HG02798 (cell line): ENCODE data around the gene GPR107.

Source experiments
- ATAC-seq: cut with Tn5 transposase; IDR thresholded peaks from one replicate; pipeline ENCODE4 v1.9.1; 2021; ENCODE audit warnings: mild to moderate bottlenecking; ENCODE audit not compliant: unreplicated experiment, poor library complexity

The GPR107 gene

DNA sequence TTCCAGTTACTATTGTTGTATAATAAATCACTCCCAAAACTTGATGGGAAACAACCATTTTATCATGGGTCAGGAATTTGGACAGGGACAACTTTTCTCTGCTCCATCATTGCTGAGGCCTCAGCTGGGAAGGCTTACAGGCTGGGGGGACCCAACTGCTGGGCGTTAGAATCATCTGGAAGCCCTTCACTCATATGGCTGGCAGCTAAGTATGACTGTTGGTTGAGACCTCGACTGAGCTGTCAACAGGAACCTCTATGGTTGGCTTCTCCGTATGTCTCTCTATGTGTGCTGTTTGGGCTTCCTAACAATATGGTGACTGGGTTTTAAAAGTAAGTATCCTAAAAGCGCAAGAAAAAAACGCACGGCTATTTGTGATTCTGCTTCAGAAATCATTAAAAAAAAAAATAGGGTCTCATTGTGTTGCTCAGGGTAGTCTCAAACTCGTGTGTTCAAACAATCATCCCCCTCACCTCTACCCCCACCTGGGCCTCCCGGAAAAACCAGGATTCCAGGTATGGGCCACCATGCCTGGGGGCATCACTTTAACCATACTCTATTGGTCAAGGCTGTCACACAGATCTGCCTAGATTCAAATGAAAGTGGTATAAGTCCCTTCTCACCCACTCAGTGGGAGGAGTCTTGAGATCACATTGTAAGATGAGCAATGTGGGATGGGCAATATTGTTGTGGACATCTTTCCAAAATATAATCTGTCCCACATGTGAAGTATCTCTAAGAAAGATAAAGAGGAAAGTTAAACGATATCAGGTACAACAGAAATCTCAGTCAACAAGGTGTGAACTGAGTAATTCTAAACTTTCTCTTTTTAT is 26.0 kb upstream of the GPR107 start:
- no peak for ATAC-seq

DNA sequence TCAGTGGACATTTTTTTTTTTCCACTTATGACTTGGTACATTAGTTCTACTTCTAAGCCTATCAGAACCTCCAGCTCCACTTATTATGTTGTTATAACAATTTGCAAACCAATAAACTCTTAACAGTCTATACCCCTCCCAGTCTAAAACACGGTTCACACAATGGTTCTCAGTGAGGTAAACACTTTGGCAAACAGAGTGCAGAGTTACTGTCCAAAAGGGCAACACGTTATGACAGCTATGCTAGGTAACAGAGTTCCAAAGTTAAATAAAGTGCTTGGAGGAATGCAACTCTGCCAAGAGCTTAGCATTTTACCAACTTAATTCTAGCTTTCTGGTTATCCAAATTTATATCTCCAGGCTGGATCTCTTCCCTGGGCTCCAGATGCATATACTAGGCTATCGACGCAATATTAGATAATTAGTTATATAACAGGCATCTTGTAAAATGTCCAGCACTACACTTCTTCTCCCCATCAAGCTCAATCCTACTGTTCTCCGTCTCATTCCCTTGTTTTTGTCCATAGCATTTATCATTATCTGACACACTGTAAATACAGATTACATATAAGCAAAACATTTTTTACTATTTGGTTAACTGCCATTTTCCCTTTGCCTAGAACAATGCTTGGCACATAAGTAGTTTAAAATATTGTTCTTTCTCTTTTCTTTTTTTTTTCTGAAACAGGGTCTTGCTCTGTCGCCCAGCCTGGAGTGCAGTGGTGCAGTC is 25.0 kb upstream of the GPR107 start:
- no peak for ATAC-seq

- ATAC-seq = no peak
Measured at GRCh38 chr9:130029223-130029973, 24.3 kb upstream of the GPR107 start.

GRCh38 chr9:130030651-130031127 is 23.0 kb upstream of the GPR107 start:
- ATAC-seq = no peak

- no peak for ATAC-seq
Measured at GRCh38 chr9:130034570-130034969, 19.1 kb upstream of the GPR107 start.

- ATAC-seq = no peak
Measured at GRCh38 chr9:130036099-130036498, 17.6 kb upstream of the GPR107 start.

DNA sequence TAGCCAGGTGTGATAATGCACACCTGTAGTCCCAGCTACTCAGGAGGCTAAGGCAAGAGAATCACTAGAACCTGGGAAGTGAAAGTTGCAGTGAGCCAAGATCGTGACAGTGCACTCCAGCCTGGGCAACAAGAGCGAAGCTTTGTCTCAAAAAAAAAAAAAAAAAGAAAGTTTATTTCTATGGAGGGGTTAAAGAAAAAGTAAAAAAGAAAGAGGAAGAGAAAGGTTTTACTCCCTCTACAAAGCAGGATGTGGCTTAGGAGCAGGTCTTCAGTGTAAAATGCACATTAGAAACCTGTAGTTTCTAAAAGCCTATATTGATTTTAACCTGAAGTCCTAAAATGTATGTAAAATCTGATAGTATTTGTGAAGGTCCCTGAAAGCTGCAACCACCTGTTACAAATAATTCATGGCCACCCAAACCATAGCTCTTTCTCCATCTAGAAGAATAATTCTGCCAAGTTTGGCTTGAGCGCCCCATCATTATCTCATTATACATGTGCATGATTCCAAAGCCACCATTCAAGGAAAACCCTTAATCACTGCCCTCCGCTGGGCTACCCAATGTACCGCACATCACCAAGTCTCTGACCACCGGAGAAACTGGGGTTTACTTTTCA is 14.1 kb upstream of the GPR107 start:
- ATAC-seq = no peak

- no peak for ATAC-seq
Measured at GRCh38 chr9:130040984-130041647, 12.6 kb upstream of the GPR107 start.

GRCh38 chr9:130041648-130042405 is 11.9 kb upstream of the GPR107 start:
- no peak for ATAC-seq

GRCh38 chr9:130042406-130042884 is 11.3 kb upstream of the GPR107 start:
- peak; percentile 8 for ATAC-seq

GRCh38 chr9:130042885-130043653 is 10.6 kb upstream of the GPR107 start, which contains the start of gene FNBP1:
TSS of gene FNBP1 (minus strand) at chr9:130043189. CDS start at chr9:130042975, 214 bp downstream.
- ATAC-seq = peak; percentile 49

DNA sequence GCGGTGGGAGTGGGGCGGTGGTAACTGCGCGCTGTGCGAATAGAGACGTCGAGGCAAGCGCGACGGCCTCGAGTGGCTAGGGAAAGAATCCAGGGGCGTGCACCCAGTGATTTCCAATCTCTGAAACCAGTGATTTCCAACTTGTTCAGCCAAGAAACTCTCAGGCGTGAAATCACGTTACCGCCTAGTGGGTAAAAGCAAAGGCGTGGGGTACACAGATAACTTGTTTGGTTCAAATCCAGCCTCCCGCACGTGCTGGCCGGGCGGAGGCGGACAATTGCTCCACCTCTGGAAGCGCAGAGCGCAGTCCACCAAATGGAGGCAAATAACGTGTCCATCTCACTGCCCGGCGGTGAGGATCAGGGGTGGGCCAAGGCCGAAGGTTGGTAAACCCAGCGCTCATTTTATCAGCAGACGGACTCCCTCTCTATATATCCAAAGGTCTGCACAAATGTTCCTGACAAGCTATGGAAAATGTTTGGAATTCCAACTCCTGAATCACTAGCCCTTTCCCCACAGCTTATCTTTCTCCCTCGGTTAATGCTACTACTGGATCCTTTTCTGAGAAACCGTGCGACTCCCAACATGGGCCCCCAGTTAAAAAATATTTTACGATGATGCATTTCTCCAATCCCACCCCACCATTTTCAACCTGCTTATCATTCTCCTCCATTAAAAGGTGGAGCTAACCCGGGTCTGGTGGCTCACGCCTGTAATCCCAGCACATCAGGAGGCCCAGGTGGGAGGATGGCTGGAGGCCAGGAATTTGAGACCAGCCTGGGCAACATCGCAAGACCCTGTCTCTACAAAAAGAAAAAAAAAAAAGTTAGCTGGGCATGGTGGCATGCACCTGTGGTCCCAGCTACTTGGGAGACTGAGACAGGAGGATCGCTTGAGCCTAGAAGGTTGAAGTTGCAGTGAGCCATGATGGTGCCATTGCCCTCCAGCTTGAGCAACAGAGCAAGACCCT is 9.8 kb upstream of the GPR107 start:
- ATAC-seq = no peak

DNA sequence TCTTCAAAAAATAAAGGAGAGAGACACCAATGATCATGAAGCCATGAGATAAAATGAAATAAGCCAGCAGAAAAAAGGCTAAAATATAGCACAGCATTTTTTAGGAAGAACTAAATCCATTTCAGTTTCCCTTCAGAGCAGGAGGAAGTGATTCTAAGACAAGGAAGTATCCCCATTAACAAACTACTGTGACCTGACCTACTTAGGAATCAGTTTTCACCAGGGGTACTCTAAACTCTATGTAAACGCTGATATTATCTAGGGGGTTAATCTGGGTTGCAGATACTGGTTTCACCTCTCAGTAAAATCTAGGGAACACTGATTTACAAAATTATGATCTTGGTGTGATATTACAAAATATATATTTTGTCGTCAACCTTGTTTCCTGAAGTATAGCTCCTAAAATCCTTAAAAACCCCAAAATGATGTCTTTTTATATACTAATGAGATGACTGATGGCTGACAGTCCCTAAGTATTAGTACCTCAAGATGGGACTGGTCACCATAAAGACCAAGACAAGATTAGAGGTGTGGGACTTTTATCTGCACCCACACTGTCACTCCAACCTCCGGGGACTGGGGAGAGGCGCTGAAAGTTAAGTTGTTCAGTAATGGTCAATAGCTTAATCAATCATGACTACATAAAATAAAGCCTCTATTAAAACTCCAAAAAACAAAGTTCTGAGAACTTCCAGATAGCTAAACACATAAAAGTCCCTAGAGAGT is 7.8 kb upstream of the GPR107 start:
- no peak for ATAC-seq

DNA sequence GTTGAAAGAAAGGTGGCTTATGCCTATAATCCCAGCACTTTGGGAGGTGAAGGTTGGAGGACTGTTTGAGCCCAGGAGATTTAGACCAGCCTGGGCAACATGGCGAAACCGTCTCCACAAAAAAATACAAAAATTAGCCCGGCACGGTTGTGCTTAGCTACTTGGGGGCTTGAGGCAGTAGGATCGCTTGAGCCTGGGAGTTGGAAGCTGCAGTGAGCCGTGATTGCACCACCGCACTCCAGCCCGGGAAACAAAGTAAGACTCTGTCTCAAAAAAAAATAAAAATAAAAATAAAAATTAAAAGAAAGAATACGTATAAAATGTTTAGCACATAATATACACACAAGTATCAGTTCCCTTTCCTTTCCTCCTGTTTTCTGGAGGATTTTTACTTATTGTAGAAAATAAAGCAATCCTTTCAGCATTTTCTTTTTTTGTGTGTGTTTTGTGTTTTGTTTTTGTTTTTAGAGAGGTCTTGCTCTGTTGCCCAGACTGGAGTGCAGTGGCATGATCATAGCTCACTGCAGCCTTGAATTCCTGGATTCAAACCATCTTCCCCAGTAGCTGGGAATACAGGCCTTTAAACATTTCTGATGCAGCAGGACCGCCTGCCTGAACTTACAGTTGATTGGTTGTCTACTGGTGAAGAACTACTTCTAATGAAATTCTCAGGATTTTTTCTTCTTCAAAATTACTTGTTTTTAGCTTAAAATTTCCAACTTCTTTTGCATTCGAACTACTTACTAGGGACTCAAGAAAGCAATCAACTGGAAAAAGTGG is 4.1 kb upstream of the GPR107 start:
- no peak for ATAC-seq

DNA sequence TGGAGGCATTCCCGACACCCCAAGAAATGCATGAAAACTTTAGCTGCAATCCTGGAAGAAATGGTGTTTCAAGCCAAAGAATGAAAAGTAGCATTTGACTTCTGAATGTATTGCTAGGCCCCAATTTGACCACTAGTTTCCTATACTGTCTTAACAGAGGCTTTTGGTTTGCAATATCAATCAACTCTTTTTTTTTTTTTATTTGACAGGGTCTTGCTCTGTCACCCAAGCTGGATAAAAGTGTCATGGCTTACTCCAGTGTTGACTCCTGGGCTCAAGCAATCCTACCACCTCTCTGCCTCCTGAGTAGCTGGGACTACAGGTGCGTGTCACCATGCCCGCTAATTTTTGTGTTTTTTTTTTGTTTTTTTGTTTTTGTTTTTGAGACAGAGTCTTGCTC is 3.2 kb upstream of the GPR107 start:
- no peak for ATAC-seq

GRCh38 chr9:130051855-130052254 is 1.9 kb upstream of the GPR107 start:
- ATAC-seq = no peak
